Measurements from ENCODE around the gene ADAM12.
"Not testable (repeated sequence)": the region's sequence is repeated elsewhere in the genome, so short reads cannot be mapped to it uniquely, and the experiment has no call there.

The ADAM12 gene

GRCh38 chr10:125976960-125977605 is 411.2 kb downstream of the ADAM12 start:
- DNase-seq: no peak

GRCh38 chr10:125970077-125970630 is 418.1 kb downstream of the ADAM12 start:
- DNase-seq: not testable (repeated sequence)

GRCh38 chr10:125967533-125967932 is 420.7 kb downstream of the ADAM12 start:
- DNase-seq: no peak

- DNase-seq: no peak
Observed at GRCh38 chr10:125964558-125964957, 423.7 kb downstream of the ADAM12 start.
